Smooth muscle cell (in vitro differentiated cells): ENCODE results near the gene PYCARD. TPM values are rescaled to one million over a fixed set of nuclear protein-coding genes. Genes with fewer than 3 reads are reported as not detected.

Experiments used
- DNase-seq: peaks from one replicate; lab custom pipeline; 2025; ENCODE audit not compliant: unreplicated experiment; lab: John Stamatoyannopoulos, UW
- H2AFZ ChIP-seq: fragments of 200-600 bp; sonication (generic); 2 replicates; pipeline ENCODE4 v1.6.0; 2016; ENCODE audit warnings: antibody characterized with exemption, low read depth, mild to moderate bottlenecking
- H3F3A ChIP-seq: fragments of 200-600 bp; sonication (generic); 2 replicates; pipeline ENCODE4 v1.6.0; 2017; ENCODE audit warnings: antibody characterized with exemption, low read depth
- H3K27ac ChIP-seq: fragments of 200-600 bp; sonication (generic); 2 replicates; pipeline ENCODE4 v1.5.1; 2016; ENCODE audit warnings: low read depth, mild to moderate bottlenecking
- H3K27me3 ChIP-seq: fragments of 200-600 bp; sonication (generic); 2 replicates; pipeline ENCODE4 v1.6.1; 2016; ENCODE audit warnings: low read depth, mild to moderate bottlenecking
- H3K36me3 ChIP-seq: fragments of 200-600 bp; sonication (generic); 2 replicates; pipeline ENCODE4 v1.5.1; 2016; ENCODE audit warnings: low read depth
- H3K4me1 ChIP-seq: fragments of 200-600 bp; sonication (generic); 2 replicates; pipeline ENCODE4 v1.5.1; 2016; ENCODE audit warnings: low read depth
- H3K4me2 ChIP-seq: fragments of 200-600 bp; sonication (generic); 2 replicates; pipeline ENCODE4 v1.6.0; 2016; ENCODE audit warnings: mild to moderate bottlenecking
- H3K4me3 ChIP-seq: fragments of 200-600 bp; sonication (generic); 2 replicates; pipeline ENCODE4 v1.5.1; 2016; ENCODE audit warnings: mild to moderate bottlenecking
- H3K79me2 ChIP-seq: fragments of 200-600 bp; sonication (generic); 2 replicates; pipeline ENCODE4 v1.6.0; 2016; ENCODE audit warnings: low read depth, mild to moderate bottlenecking
- H3K9ac ChIP-seq: fragments of 200-600 bp; sonication (generic); 2 replicates; pipeline ENCODE4 v1.6.0; 2016; ENCODE audit warnings: low read depth
- H3K9me3 ChIP-seq: fragments of 200-600 bp; sonication (generic); replicated peaks from 2 replicates; pipeline ENCODE4 v1.5.1; 2016; ENCODE audit warnings: low read depth
- H4K20me1 ChIP-seq: fragments of 200-600 bp; sonication (generic); 2 replicates; pipeline ENCODE4 v1.6.0; 2016; ENCODE audit warnings: low read depth
- WGBS: methylation state at CpG from one replicate; pipeline ENCODE4 v1.1.7; 2016; ENCODE audit warnings: low lambda C conversion rate; 5-methylcytosine and 5-hydroxymethylcytosine counted together
- polyA plus RNA-seq: library from polyadenylated mRNA; unstranded; fragments of >200 nt; fragmentation: Nextera tagmentation; extraction: Ambion mirVana; gene quantifications from 2 replicates; pipeline ENCODE4 v1.2.1, GENCODE V29; 2016
- total RNA-seq: library from RNA; depleted of rRNA; stranded (reverse); fragments of >200 nt; gene quantifications from 2 replicates; pipeline ENCODE4 v1.2.3, GENCODE V29; 2014
- TF ChIP-seq, protein P1 (sequence below): fragments of 200-600 bp; sonication (generic); IDR thresholded peaks from 2 replicates; pipeline ENCODE4 v1.5.1; 2017; ENCODE audit warnings: borderline replicate concordance, mild to moderate bottlenecking, antibody characterized with exemption; ENCODE audit not compliant: insufficient read depth, poor library complexity, severe bottlenecking

Gene PYCARD
- total and polyA plus RNA-seq, 2 experiments from 2014 or later = 10.1 to 30.8 TPM

DNA sequence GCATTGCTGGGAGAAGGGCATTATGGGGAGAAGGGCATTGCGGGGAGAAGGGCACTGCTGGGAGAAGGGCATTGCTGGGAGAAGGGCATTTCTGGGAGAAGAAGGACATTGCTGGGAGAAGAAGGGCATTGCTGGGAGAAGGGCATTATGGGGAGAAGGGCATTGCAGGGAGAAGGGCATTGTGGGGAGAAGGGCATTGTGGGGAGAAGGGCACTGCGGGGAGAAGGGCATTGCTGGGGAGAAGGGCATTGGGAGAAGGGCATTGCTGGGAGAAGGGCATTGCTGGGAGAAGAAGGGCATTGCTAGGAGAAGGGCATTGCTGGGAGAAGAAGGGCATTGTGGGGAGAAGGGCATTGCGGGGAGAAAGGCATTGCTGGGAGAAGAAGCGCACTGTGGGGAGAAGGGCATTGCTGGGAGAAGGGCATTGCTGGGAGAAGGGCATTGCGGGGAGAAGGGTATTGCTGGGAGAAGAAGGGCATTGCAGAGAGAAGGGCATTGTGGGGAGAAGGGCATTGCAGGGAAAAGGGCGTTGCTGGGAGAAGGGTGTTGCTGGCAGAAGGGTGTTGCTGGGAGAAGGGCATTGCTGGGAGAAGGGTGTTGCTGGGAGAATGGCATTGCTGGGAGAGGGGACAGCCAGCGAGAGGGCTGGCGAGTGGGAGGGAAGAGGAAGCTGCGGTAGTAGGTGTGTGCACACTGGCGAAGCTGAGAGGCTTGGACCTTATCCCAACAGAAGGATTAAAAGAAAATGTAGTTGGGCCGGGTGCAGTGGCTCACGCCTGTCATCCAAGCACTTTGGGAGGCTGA lies 19.0 kb upstream of the PYCARD start:
- Histone ChIP-seq H4K20me1 (no peaks in the 10 kb centered on the region), H3K9ac (no peak overlapping the region), H3K4me3 (no peak overlapping the region), H3K27ac (no peak overlapping the region), H3K36me3 (no peaks in the 10 kb centered on the region), H3F3A (no peaks in the 10 kb centered on the region), H3K27me3 (peaks cover 40% of the 10 kb centered on the region), H3K9me3 (no peaks in the 10 kb centered on the region), H2AFZ (no peak overlapping the region), H3K79me2 (no peaks in the 10 kb centered on the region), H3K4me1 (peaks cover 4% of the 10 kb centered on the region), H3K4me2 (no peak overlapping the region)
- TF ChIP-seq, protein P1, sequence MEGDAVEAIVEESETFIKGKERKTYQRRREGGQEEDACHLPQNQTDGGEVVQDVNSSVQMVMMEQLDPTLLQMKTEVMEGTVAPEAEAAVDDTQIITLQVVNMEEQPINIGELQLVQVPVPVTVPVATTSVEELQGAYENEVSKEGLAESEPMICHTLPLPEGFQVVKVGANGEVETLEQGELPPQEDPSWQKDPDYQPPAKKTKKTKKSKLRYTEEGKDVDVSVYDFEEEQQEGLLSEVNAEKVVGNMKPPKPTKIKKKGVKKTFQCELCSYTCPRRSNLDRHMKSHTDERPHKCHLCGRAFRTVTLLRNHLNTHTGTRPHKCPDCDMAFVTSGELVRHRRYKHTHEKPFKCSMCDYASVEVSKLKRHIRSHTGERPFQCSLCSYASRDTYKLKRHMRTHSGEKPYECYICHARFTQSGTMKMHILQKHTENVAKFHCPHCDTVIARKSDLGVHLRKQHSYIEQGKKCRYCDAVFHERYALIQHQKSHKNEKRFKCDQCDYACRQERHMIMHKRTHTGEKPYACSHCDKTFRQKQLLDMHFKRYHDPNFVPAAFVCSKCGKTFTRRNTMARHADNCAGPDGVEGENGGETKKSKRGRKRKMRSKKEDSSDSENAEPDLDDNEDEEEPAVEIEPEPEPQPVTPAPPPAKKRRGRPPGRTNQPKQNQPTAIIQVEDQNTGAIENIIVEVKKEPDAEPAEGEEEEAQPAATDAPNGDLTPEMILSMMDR = no peak
- 89% methylated on average over 12 of the region's 12 CpGs for WGBS
- DNase-seq = no peak

DNA sequence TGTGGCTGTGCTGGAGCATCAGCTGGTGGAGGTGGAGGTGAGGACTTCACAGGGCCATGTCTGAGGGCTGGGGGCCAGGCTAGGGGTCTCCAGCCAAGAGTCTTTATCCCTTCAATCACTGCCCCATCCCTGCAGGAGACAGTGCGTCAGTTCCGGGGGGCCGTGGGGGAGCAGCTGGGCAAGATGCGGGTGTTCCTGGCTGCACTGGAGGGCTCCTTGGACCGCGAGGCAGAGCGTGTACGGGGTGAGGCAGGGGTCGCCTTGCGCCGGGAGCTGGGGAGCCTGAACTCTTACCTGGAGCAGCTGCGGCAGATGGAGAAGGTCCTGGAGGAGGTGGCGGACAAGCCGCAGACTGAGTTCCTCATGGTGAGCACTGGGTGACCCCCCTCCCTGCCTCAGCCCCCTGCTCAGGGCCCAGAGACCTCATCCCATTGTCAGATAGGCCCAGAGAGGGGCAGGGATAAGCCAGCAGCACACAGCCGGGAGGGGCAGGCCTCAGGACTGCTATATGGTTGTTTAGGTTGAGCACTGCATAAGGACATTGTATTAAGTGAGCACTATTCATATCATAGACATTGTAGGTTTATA lies 16.7 kb upstream of the PYCARD start:
- H3K4me3 ChIP-seq = no peak overlapping the region
- H3K27me3 ChIP-seq = peaks cover 63% of the 10 kb centered on the region
- DNase-seq = no peak
- no peaks in the 10 kb centered on the region for H3F3A ChIP-seq
- H3K79me2 ChIP-seq = no peaks in the 10 kb centered on the region
- H3K4me2 ChIP-seq = no peak overlapping the region
- no peak overlapping the region for H2AFZ ChIP-seq
- peaks cover 20% of the 10 kb centered on the region for H3K4me1 ChIP-seq
- H4K20me1 ChIP-seq = no peaks in the 10 kb centered on the region
- H3K9ac ChIP-seq = no peak overlapping the region
- H3K36me3 ChIP-seq = no peaks in the 10 kb centered on the region
- H3K9me3 ChIP-seq = no peaks in the 10 kb centered on the region
- TF ChIP-seq, protein P1 = no peak
- whole genome bisulfite sequencing = 92% methylated on average over 15 of the region's 15 CpGs
- no peak overlapping the region for H3K27ac ChIP-seq

DNA sequence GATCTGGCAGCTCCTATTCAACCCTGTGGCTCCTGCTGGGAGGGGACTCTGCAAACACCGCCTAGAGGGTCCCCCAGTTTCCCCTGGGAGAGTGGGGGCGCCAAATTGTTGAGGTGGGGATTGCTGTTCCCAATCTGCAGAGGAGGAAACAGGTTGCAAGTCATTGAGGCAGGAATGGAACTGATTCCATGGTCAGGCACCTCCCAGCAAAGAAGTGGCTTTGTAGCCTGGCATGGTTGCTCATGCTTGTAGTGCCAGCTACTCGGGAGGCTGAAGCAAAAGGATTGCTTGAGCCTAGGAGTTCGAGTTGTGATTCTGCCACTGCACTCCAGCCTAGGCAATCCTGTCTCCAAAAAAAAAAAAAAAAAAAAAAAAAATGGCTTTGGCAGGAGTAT lies 14.6 kb upstream of the PYCARD start:
- Histone ChIP-seq H3K36me3 (no peaks in the 10 kb centered on the region), H3K4me3 (no peak overlapping the region), H3K27ac (no peak overlapping the region), H3K79me2 (no peaks in the 10 kb centered on the region), H3K4me1 (peaks cover 23% of the 10 kb centered on the region), H3K9me3 (no peaks in the 10 kb centered on the region), H3F3A (no peaks in the 10 kb centered on the region), H2AFZ (no peak overlapping the region), H3K9ac (no peak overlapping the region), H3K4me2 (no peak overlapping the region), H4K20me1 (no peaks in the 10 kb centered on the region), H3K27me3 (peaks cover 81% of the 10 kb centered on the region)
- TF ChIP-seq, protein P1 = no peak
- WGBS = 28% methylated on average over 4 of the region's 4 CpGs
- no peak for DNase-seq
